ENCODE measurements around the gene SEMA7A.

SEMA7A gene

DNA sequence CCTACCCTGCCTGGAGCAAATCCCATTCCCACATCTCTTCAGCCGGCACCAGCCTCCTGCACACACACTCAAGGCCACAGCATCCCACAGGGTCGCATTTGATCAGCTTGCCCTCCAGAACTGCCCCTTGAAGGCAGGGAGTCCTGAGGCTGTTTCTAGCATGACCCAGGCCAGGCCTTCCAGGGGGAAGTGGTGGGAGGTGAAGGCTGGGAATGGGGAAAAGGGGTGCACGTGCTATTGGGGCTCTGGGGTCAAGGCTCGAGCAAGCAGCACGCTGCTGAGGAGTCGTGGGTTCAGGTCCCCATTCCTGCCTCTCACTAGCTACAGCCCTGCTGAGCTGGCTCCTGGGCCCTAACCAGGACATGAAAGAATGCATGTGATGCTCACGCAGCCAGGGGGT, 24.9 kb downstream of the SEMA7A start:
- Histone ChIP-seq H3K79me2 (ENCODE audit: low read length) (no peaks in the 10 kb centered on the region), H3K9ac (ENCODE audit: low read length) (no peak overlapping the region), H3K4me1 (ENCODE audit: low read length) (peaks cover under 1% of the 10 kb centered on the region; the same call in 1 of the 2 replicates), H3K27ac (ENCODE audit: low read length) (no peak overlapping the region), H3K4me3 (ENCODE audit: low read length) (no peak overlapping the region), H3F3A (ENCODE audit: insufficient read depth, low read length) (no peaks in the 10 kb centered on the region), H2AFZ (ENCODE audit: low read length) (no peak overlapping the region), H3K9me3 (replicated peaks; ENCODE audit: insufficient read depth, low read length) (no peaks in the 10 kb centered on the region), H3K36me3 (replicated peaks; ENCODE audit: insufficient read depth, low read length) (no peaks in the 10 kb centered on the region), H4K20me1 (ENCODE audit: insufficient read depth, low read length) (no peaks in the 10 kb centered on the region), H3K9me2 (replicated peaks; ENCODE audit: insufficient read depth, low read length) (no peaks in the 10 kb centered on the region), H3K4me2 (ENCODE audit: low read depth, low read length) (no peak overlapping the region), H3K27me3 (replicated peaks; ENCODE audit: insufficient read depth, low read length) (no peaks in the 10 kb centered on the region)
- TF ChIP-seq EZH2 (optimal IDR thresholded peaks at IDR 0.05; ENCODE audit: low read depth, low read length), result no peak
- TF ChIP-seq, protein P1, sequence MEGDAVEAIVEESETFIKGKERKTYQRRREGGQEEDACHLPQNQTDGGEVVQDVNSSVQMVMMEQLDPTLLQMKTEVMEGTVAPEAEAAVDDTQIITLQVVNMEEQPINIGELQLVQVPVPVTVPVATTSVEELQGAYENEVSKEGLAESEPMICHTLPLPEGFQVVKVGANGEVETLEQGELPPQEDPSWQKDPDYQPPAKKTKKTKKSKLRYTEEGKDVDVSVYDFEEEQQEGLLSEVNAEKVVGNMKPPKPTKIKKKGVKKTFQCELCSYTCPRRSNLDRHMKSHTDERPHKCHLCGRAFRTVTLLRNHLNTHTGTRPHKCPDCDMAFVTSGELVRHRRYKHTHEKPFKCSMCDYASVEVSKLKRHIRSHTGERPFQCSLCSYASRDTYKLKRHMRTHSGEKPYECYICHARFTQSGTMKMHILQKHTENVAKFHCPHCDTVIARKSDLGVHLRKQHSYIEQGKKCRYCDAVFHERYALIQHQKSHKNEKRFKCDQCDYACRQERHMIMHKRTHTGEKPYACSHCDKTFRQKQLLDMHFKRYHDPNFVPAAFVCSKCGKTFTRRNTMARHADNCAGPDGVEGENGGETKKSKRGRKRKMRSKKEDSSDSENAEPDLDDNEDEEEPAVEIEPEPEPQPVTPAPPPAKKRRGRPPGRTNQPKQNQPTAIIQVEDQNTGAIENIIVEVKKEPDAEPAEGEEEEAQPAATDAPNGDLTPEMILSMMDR (IDR thresholded peaks at IDR 0.05; ENCODE audit: low read length), result no peak
- TF ChIP-seq EZH2phosphoT487 (IDR thresholded peaks at IDR 0.05; ENCODE audit: low read length), result no peak
- DNase-seq, result no peak

DNA sequence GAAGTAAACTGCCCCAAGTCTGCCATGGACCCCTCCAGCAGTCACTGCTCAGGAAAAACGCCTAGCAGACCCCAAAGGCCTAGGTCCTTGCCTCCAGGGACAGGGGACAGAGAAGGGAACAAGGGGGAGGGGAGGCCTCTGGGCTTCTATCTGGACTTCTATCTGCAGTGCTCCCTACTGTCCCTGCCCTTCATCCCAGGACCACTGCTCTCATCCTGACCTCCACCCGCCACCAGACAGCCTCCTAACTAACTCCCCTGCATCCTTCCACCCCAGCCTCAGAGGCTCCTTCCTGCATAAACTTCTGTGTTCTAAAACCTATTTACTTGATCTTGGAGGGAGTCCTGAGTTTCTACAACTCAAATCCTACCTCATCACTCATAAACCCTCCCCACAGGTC, 25.4 kb downstream of the SEMA7A start:
- H3K27ac ChIP-seq (ENCODE audit: low read length), result no peak overlapping the region
- peaks cover 5% of the 10 kb centered on the region for H3K4me1 ChIP-seq (ENCODE audit: low read length)
- 0 out of 2 replicates have a peak, but pooled peaks cover under 1% of the 10 kb centered on the region for H3F3A ChIP-seq (ENCODE audit: insufficient read depth, low read length)
- H3K9me2 ChIP-seq (replicated peaks; ENCODE audit: insufficient read depth, low read length), result no peaks in the 10 kb centered on the region
- H3K36me3 ChIP-seq (replicated peaks; ENCODE audit: insufficient read depth, low read length), result no peaks in the 10 kb centered on the region
- no peaks in the 10 kb centered on the region for H3K9me3 ChIP-seq (replicated peaks; ENCODE audit: insufficient read depth, low read length)
- H2AFZ ChIP-seq (ENCODE audit: low read length), result no peak overlapping the region
- no peak overlapping the region for H3K4me3 ChIP-seq (ENCODE audit: low read length)
- no peaks in the 10 kb centered on the region for H3K27me3 ChIP-seq (replicated peaks; ENCODE audit: insufficient read depth, low read length)
- no peak overlapping the region for H3K4me2 ChIP-seq (ENCODE audit: low read depth, low read length)
- no peak for TF ChIP-seq EZH2 (optimal IDR thresholded peaks at IDR 0.05; ENCODE audit: low read depth, low read length)
- TF ChIP-seq, protein P1 (IDR thresholded peaks at IDR 0.05; ENCODE audit: low read length), result no peak
- no peak for TF ChIP-seq EZH2phosphoT487 (IDR thresholded peaks at IDR 0.05; ENCODE audit: low read length)
- no peak overlapping the region for H3K9ac ChIP-seq (ENCODE audit: low read length)
- no peaks in the 10 kb centered on the region for H3K79me2 ChIP-seq (ENCODE audit: low read length)
- no peaks in the 10 kb centered on the region for H4K20me1 ChIP-seq (ENCODE audit: insufficient read depth, low read length)
- DNase-seq, result no peak

DNA sequence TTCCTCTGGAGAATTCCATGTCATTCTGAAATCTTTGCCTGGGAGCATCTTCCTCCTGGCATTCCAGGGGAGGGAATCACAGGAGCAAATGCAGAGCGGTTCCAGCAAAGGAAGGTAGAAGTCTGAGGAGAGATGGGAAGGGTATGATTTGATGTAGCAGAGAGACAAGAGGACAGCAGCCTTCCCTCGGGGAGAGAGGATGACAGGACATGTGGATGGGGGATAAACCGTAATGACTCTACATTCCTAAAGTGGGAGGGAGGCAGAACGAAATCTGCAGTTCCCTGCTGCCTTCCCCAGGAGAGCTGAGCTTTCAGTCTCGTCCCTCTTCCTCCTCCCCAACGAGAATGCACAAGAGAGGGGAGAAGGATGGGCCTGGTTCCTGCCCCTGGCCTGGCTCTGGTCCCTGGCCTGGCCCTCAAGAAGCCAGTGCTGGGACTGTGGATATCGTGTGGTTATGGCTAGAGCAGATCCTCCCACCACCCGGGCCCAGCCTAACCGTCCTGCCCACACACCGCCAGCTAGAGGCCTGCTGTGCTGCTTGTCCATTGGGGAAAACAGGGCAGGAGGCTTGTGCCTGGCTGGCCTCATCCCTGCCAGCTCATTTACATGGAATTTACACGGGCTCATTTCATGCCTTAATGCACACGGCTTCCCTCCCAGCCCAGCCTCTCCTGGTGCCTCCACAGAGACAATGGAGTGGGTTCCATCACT, 26.6 kb downstream of the SEMA7A start:
- Histone ChIP-seq H3K27ac (ENCODE audit: low read length) (no peak overlapping the region), H4K20me1 (ENCODE audit: insufficient read depth, low read length) (no peaks in the 10 kb centered on the region), H3K9ac (ENCODE audit: low read length) (no peak overlapping the region), H3F3A (ENCODE audit: insufficient read depth, low read length) (peaks cover 13% of the 10 kb centered on the region), H3K4me1 (ENCODE audit: low read length) (peaks cover 17% of the 10 kb centered on the region), H3K4me3 (ENCODE audit: low read length) (no peak overlapping the region), H2AFZ (ENCODE audit: low read length) (no peak overlapping the region), H3K79me2 (ENCODE audit: low read length) (no peaks in the 10 kb centered on the region), H3K36me3 (replicated peaks; ENCODE audit: insufficient read depth, low read length) (no peaks in the 10 kb centered on the region), H3K9me2 (replicated peaks; ENCODE audit: insufficient read depth, low read length) (no peaks in the 10 kb centered on the region), H3K4me2 (ENCODE audit: low read depth, low read length) (no peak overlapping the region), H3K9me3 (replicated peaks; ENCODE audit: insufficient read depth, low read length) (no peaks in the 10 kb centered on the region), H3K27me3 (replicated peaks; ENCODE audit: insufficient read depth, low read length) (no peaks in the 10 kb centered on the region)
- no peak for TF ChIP-seq EZH2phosphoT487 (IDR thresholded peaks at IDR 0.05; ENCODE audit: low read length)
- TF ChIP-seq, protein P1 (IDR thresholded peaks at IDR 0.05; ENCODE audit: low read length), result no peak
- no peak for TF ChIP-seq EZH2 (optimal IDR thresholded peaks at IDR 0.05; ENCODE audit: low read depth, low read length)
- DNase-seq, result no peak
